MV-4-11 (cell line): ENCODE measurements around the gene APOC4.

Experiments used
- DNase-seq: peaks from one replicate; lab custom pipeline; 2025; lab: John Stamatoyannopoulos, UW

Gene APOC4

GRCh38 chr19:44993926-44994537 is 52.0 kb downstream of the APOC4 start:
- no peak for DNase-seq
